Breast epithelium (tissue), 4 donors: ENCODE data around the gene METTL13. TPM values are rescaled to one million over a fixed set of nuclear protein-coding genes. Genes with fewer than 3 reads are reported as not detected.

Source experiments
- DNase-seq, 2 donors: peaks; one replicate each; pipeline ENCODE4 v3.0.0-alpha.2; 2019; ENCODE audit warnings: low spot score in 2 of 2
- H3K27ac ChIP-seq, 2 donors: fragments of 200-600 bp; sonication (generic) in 1 of 2; one replicate each; pipeline ENCODE4 v1.5.1; 2016 to 2019; ENCODE audit warnings: mild to moderate bottlenecking in 1 of 2
- H3K27me3 ChIP-seq, 2 donors: fragments of 200-600 bp; sonication (generic) in 1 of 2; one replicate each; pipeline versions ENCODE4 v1.5.1 to v1.6.0; 2017 to 2019; ENCODE audit warnings: control low read depth in 1 of 2, mild to moderate bottlenecking in 1 of 2
- H3K36me3 ChIP-seq: fragments of 200-600 bp; one replicate; pipeline ENCODE4 v1.5.1; 2019
- H3K4me1 ChIP-seq, 2 donors: fragments of 200-600 bp; sonication (generic); one replicate each; pipeline ENCODE4 v1.5.1; 2016 to 2019; ENCODE audit warnings: control low read depth in 1 of 2
- H3K4me3 ChIP-seq, 3 donors: fragments of 200-600 bp; sonication (generic); 1 replicate in 2 of 3; 2 replicates in 1 of 3; pipeline ENCODE4 v1.5.1; 2016 to 2019; ENCODE audit warnings: mild to moderate bottlenecking in 3 of 3, moderate library complexity in 2 of 3
- H3K9me3 ChIP-seq, 2 donors: fragments of 200-600 bp; sonication (generic) in 1 of 2; one replicate each; pipeline ENCODE4 v1.5.1; 2016 to 2019; ENCODE audit warnings: control low read depth in 1 of 2
- POLR2A ChIP-seq: fragments of 450-650 bp; IDR thresholded peaks from one replicate; pipeline ENCODE4 v1.6.1; 2016; ENCODE audit warnings: antibody characterized with exemption, mild to moderate bottlenecking, moderate library complexity
- POLR2AphosphoS5 ChIP-seq, 3 donors: sonication (generic); formaldehyde crosslinking; IDR thresholded peaks; one replicate each; pipeline ENCODE4 v1.6.1; 2017; ENCODE audit warnings: antibody characterized with exemption in 3 of 3
- intact Hi-C: fragments of 100-400 bp; cut with DNase I; formaldehyde crosslinking; loops from one replicate; pipeline ENCODE4 v1.15.1; 2023; ENCODE audit warnings: low total_unique reads
- total RNA-seq, 3 donors: library from RNA; depleted of rRNA; stranded (reverse); fragments of >200 nt; gene quantifications; one replicate each; pipeline ENCODE4 v1.1.0, GENCODE V29; 2016
- TF ChIP-seq, protein P1 (sequence below), 3 donors: fragments of 450-650 bp; IDR thresholded peaks; one replicate each; pipeline ENCODE4 v1.5.1; 2016 to 2017; ENCODE audit warnings: antibody characterized with exemption in 3 of 3, mild to moderate bottlenecking in 3 of 3, moderate library complexity in 3 of 3

The METTL13 gene
- total RNA-seq, 3 donors from 2014 or later: 23.2 to 28.4 (median 27.5) TPM

DNA sequence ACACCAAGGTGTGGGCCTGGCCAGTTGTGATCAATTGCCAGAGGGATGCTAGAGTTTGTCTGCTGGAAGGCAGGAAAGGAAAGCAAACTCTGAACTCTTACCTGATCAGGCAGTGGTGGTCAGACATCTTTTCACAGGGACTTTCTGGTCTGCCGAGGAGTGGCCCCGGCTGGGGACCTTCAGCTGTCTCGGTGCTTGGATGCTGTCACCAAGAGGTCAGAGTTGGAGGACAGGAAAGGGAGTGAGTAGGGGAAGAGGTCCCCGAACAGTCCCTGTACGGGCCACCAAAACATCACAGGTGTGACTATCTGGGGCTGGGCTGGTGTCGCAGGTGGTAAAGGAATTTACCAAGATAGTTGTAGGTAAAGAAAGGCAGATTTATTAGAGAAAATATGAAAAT is 17.7 kb upstream of the METTL13 start:
- Histone ChIP-seq H3K36me3 (no peaks in the 10 kb centered on the region), H3K4me3 (no peak overlapping the region), H3K27ac (no peak overlapping the region), H3K9me3 (no peaks in the 10 kb centered on the region), H3K4me1 (no peaks in the 10 kb centered on the region), H3K27me3 (no peaks in the 10 kb centered on the region)
- intact Hi-C loops: no loop called here
- no peak for DNase-seq
- no peak for TF ChIP-seq POLR2A
- no peak for TF ChIP-seq POLR2AphosphoS5 (IDR thresholded peaks at IDR 0.05)
- TF ChIP-seq, protein P1, sequence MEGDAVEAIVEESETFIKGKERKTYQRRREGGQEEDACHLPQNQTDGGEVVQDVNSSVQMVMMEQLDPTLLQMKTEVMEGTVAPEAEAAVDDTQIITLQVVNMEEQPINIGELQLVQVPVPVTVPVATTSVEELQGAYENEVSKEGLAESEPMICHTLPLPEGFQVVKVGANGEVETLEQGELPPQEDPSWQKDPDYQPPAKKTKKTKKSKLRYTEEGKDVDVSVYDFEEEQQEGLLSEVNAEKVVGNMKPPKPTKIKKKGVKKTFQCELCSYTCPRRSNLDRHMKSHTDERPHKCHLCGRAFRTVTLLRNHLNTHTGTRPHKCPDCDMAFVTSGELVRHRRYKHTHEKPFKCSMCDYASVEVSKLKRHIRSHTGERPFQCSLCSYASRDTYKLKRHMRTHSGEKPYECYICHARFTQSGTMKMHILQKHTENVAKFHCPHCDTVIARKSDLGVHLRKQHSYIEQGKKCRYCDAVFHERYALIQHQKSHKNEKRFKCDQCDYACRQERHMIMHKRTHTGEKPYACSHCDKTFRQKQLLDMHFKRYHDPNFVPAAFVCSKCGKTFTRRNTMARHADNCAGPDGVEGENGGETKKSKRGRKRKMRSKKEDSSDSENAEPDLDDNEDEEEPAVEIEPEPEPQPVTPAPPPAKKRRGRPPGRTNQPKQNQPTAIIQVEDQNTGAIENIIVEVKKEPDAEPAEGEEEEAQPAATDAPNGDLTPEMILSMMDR (IDR thresholded peaks at IDR 0.05): no peak

DNA sequence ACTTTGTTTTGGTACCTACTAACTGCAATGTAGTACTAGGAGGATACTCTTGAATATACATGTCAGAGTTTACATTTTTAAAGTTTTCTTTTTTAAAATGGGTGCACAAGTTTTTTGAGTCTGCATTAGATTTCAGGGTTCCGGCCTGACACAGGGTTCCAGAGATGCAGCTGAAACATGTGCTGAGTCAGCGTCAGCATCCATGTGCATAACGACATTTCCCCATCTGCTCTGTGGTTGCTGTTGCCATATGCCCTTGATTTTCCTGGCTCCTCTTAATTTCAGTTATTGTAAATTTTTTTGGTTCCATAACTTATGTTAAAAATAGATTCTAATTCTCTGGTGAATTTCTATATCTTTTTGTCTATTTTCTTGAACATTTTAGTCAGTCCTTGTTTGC is 12.3 kb upstream of the METTL13 start:
- intact Hi-C loops: loop anchor here (2.0 kb wide), 1 partner anchor 60 kb away; no protein-coding TSS in a partner anchor

DNA sequence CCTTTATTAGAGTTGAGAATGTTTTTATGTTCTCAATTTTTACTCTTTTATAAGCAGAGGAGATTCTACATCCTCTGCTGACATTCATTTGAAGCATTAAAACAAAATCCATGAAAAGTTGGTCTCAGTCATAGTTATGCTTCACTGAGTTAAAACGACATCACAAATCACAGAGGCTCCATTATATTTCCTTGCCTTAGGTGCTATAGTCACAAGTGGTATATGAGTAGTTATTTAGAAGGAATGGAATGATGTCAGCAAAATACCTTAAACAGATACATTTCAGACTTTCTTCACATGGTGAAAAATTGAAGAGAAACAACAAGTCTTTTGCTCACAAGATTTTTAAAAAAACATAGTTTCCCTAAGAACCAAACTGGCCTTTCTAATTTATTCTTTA is 11.7 kb upstream of the METTL13 start:
- intact Hi-C loops: loop anchor here (2.0 kb wide), 1 partner anchor 59 kb away; no protein-coding TSS in a partner anchor
- no peak overlapping the region for H3K27ac ChIP-seq
- TF ChIP-seq POLR2AphosphoS5 (IDR thresholded peaks at IDR 0.05) (no peak), POLR2A (no peak)
- TF ChIP-seq, protein P1 (IDR thresholded peaks at IDR 0.05): no peak
- no peak for DNase-seq
- no peak overlapping the region for H3K4me3 ChIP-seq
- no peaks in the 10 kb centered on the region for H3K36me3 ChIP-seq
- H3K4me1 ChIP-seq: no peaks in the 10 kb centered on the region
- H3K27me3 ChIP-seq: no peaks in the 10 kb centered on the region
- no peaks in the 10 kb centered on the region for H3K9me3 ChIP-seq

More for the DNA sequence above, 12.3 kb upstream of the METTL13 start:
- Histone ChIP-seq H3K4me1 (no peaks in the 10 kb centered on the region), H3K27me3 (no peaks in the 10 kb centered on the region), H3K9me3 (no peaks in the 10 kb centered on the region), H3K36me3 (no peaks in the 10 kb centered on the region), H3K27ac (no peak overlapping the region), H3K4me3 (no peak overlapping the region)
- TF ChIP-seq POLR2A (no peak), POLR2AphosphoS5 (IDR thresholded peaks at IDR 0.05) (no peak)
- TF ChIP-seq, protein P1 (IDR thresholded peaks at IDR 0.05): no peak
- no peak for DNase-seq

DNA sequence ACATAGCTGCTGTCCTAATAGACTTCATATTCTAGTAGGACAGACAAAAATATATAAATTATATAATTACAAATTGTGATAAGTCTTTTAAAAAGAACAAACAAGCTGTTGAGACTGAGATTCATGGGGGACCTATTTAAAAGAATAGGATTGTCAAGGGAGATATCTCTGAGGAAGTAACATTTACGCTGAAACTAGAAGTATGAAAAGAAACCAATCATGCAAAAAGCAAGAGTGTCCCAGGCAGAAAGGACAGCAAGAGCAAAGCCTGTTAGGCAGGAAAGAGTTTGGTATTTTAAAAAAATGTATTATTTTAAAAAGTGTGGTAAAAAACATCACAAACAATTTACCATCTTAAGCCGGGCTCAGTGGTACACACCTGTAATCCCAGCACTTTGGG is 9.1 kb upstream of the METTL13 start:
- intact Hi-C loops: no loop called here
- Histone ChIP-seq H3K27me3 (no peaks in the 10 kb centered on the region), H3K4me3 (no peak overlapping the region), H3K9me3 (no peaks in the 10 kb centered on the region), H3K27ac (no peak overlapping the region), H3K36me3 (no peaks in the 10 kb centered on the region), H3K4me1 (no peaks in the 10 kb centered on the region)
- DNase-seq: no peak
- TF ChIP-seq POLR2AphosphoS5 (IDR thresholded peaks at IDR 0.05): no peak
- TF ChIP-seq, protein P1 (IDR thresholded peaks at IDR 0.05): no peak
- TF ChIP-seq POLR2A: no peak

DNA sequence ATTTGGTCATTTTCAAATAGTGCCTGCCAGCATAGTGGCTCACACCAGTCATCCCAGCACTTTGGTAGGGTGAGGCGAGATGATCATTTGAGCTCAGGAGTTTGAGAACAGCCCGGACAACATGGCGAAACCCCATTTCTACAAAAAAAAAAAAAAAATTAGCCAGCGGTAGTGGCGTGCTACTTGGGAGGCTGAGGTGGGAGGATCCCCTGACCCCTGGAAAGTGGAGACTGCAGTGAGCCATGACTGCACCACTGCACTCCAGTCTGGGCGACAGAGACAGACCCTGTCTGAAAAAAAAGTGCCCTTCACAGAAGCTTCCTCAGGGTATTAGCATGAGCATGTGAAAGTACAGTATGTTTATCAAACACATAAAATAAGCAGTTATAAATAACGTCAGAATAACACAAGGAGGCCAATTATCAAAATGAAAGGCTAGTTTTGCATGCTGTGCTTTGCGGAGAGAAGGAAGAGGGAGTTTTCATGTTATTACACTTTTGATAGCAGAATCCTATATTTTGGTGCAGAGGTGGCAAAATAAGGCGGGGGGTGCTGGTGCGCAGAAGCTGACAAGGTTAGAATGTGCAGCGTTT is 781 bp upstream of the METTL13 start:
- no peak for DNase-seq
- Histone ChIP-seq H3K9me3 (no peaks in the 10 kb centered on the region), H3K4me1 (no peaks in the 10 kb centered on the region), H3K27me3 (no peaks in the 10 kb centered on the region), H3K4me3 (peak overlapping the region; percentile 69 to 85 (median 79)), H3K27ac (peak overlapping the region; percentile 87 to 88), H3K36me3 (no peaks in the 10 kb centered on the region)
- no peak for TF ChIP-seq POLR2AphosphoS5 (IDR thresholded peaks at IDR 0.05)
- TF ChIP-seq, protein P1 (IDR thresholded peaks at IDR 0.05): no peak
- no peak for TF ChIP-seq POLR2A
- intact Hi-C loops: no loop called here
